GM19099 (cell line): ENCODE results near the gene EPHB2.

ENCODE experiments used
- POLR2A ChIP-seq: IDR thresholded peaks from 3 replicates; pipeline ENCODE4 v1.6.1; 2011; ENCODE audit warnings: low read depth; ENCODE audit not compliant: insufficient read length; ENCODE audit errors: extremely low read depth

The EPHB2 gene

DNA sequence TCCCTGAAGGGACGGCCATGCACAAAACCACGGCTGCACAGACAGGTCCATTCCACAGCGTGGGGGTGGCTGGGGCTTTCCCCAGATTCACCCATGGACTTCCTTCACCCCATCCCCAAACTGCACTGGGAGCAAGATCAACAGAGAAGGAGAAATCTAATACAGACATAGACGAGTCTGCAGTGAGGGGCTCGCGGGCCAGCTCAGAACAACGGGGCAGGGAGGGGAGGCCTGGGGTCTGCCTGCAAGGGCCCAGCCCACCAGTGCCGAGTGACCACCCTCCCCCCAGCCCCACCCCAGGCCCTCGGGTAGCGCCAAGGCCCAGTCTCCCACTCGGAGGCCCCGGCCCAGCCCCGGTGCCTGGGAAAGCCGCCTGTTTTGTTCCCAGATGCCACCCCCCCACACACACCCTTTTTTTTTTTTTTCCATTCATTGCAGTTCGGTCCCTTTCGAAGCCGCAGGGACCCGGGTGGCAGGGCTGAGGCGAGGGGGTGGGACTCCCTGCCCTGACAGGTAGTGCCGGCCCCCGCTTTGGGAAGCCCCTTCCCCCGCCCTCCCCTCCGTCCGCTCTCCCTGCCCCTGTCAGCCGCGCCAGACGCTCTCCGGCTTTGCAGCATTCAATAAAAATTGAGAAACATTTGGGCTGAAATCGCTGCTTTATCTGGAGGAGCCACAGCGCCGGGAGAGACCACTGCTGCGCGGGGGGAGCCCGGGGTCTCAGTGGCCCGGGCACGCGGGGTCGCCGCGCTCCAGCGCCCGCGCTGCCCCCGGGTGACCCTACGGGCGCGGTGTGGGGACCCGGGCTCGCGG lies 543 bp upstream of the EPHB2 start:
- no peak for TF ChIP-seq POLR2A

DNA sequence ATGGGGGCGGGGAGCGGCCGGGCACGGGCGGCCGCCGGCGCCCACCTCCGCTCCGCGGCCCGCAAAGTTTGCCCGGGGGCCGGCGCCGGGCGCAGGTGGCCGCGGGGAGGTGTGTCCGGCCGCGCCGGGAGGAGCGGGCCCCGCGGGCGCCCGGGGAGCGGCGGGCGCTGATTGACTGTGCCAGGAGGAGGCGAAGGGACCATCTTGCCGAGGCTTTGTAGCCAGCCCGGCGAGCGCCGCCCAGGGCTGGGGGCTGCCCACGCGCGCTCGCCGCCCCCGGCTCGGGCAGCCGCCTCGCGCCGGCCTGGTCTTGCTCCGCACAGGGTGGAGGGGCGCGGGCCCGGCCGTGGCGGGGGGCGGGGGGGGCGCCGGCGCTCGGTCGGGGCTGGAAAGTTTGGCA lies 432 bp downstream of the EPHB2 start:
- TF ChIP-seq POLR2A: no peak

DNA sequence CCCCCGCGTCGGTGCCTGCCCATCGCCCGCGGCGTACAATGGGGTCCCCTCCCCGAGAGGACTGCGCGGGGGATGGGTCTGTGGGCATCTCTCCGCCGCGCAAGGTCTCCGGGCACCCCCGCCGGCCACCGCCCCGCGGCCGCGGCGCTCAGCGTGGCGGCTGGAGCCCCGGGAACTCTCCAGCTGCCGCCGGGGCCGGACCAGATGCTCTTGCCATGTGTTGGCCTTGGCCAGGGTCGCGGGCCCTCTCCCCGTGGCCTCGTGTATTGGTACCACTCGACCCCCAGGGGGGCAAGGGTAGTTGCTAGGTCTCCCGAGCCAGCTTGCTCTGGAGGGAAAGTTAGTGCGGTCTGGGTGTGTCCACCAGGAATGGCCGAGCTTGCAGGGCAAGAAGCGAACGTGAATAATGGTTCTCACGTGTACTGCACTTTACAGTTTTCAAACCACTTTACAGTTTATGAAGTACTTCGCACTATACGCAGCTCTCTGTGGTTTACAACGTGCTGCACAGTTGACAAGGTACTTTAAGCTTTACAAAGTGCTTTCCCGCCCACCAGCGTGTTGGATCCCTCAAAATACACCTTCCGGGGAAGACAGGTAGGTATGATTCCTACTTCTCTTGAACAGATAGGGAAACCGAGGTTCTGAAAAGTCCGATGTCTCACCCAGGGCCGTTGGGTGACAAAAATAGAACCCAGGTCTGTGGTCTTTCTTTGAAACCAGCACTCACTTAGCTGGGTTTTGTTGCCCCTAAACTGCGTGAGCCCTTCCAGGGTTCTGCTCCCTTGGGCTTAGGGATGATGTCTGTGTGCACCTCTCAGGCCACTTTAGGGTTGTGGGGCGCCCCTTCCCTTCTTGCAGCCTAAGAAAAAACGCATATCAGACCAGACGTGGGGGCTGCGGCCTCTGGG lies 1.2 kb downstream of the EPHB2 start:
- no peak for TF ChIP-seq POLR2A

DNA sequence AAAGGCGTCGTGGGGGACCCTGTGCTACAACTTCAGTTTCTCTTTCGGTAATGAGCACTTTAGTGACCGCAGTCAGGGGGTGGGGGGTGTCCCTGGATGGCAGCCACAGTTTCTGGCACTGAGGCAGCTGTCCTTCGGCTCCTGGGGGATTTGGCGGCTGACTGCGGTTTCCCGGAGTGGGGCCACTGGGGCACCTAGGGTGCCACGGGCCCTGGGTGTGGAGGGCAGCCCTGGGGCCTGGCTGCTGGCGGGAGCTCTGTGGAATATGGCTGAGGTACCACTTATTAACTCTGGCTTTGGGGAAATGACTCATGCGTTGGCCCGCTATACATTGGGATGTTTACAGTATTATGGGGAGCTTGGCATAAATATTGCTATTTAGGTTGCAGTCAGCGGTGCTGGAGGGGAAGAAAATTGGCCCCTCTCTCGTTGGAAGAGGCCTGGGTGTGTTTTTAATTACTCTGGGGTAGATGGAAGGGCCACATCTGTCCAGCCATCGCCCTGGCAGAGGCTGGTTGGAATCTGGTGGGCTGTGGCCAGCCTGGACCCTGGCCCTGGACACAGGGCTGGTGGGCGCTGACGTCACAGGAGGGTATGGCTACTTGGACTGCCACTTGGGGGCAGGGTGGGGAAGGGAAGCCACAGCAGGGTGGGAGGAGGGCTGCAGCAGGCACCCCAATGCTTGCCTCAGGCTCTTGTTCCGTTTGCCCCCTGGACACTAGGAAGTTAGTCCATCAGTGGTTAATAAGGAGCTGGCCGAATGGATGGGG lies 2.0 kb downstream of the EPHB2 start:
- TF ChIP-seq POLR2A: no peak

DNA sequence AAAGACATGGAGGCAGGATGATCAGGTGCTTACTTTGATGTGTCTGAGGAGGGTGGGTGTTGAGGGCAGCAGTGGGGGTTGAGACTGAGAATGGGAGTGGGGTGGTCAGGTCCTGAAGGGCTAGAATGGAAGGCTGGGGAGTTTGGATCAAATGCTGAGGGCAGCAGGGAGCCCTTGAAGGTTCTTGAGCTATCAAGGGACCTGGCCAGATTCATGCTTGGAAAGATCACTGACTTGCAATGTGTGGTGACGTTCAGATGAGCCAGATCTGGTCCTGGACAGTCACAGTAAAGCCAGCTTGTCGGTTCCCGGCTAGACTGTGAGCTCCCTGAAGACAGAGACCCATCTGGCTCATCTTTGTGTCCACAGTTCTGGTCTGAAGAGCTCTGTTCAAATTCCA lies 3.8 kb downstream of the EPHB2 start:
- TF ChIP-seq POLR2A: no peak

DNA sequence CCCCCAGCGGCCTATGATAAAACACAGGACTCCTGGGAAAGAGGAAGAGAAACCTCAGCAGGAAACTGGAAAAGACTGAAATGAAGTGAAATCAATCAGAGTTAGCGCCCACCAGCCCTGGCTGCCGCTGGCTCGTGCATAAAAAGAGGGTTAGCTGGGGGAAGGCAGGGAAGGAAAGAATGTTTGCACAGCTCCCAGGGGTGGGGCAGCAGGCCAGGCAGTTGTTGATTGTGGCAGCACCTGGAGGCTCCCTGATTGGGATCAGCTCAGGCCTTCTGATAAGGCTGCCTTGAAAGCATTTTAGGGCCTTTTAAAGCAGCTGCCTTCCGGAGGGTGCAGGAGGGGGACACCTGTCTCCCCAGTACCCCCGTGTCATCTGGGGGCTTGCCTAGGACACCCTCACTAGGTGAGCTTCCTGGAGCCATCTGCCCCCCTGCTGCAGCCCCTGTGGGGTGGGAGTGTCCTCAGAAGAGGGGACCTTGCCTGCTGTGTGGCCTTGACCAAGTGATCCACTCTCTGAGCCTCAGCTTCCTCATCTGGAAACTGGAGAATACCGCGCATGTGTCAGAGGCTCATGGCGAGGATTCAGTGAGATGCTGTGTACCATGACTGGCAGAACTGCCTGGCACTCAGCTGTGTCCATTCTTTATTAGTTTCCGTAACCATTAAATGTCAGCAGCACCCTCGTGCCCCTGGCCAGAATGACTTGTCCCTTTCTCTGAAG lies 6.6 kb downstream of the EPHB2 start:
- no peak for TF ChIP-seq POLR2A

DNA sequence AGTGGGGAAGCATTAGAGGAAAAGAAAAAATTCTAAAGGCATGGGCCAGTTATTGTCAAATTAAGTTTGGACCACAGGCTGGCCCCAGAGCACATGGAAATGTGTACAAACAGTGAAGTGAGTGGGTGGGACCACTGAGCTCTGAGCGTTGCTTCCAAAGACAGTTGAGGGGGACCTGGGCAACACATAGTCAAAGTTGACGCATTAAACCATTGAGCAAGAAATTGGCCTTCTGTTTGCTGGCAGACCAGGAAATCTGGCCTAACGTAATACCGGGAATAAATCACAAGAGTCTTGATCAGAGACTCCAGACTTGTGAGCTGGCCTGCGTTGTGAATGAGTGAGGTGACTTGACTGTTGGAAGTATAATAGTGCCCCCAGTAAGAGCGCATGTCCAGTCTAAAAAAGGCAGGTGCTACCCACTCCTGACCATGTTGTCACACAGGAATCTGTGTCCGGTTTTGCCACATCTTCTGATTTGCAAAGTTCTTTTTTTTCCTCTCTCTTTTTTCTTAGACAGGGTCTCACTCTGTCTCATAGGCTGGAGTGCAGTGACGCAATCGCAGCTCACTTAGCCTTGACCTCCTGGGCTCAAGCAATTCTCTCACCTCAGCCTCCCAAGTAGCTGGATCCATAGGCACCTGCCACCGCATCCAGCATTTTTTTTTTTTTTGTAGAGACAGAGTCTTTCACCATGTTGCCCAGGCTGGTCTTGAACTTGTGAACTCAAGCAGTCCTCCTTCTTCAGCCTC lies 10.7 kb downstream of the EPHB2 start:
- TF ChIP-seq POLR2A: no peak

DNA sequence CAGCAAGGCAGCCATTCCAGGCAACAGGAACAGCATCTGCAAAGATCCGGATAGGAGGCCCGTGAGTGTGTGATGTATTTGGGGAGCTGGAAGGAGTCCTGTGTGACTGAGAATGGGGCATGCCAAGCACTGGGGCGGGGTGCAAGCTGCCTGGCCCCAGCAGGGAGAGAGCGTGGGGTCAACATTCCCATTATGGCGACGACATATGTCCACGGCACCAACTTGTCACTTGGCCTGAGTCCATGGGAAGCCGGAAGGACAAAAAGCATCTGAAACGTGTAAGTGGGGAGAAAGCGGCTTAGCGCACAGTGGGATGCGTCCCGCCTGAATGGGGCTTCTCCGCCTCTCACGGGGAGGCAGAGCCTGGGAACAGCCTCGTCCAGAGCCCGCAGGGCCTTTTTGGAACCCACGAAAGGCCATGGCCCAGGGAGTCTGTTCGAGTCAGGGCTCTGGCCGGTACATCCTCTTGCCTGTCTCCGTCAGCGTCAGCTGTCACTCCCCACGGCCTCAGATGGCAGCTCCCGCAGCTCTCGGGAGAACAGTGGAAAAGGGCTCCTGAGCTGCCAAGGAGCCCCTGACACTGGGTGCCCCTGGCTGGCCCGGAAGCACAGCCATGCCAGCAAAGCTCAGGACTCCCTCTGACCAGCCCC lies 12.4 kb downstream of the EPHB2 start:
- TF ChIP-seq POLR2A: no peak

DNA sequence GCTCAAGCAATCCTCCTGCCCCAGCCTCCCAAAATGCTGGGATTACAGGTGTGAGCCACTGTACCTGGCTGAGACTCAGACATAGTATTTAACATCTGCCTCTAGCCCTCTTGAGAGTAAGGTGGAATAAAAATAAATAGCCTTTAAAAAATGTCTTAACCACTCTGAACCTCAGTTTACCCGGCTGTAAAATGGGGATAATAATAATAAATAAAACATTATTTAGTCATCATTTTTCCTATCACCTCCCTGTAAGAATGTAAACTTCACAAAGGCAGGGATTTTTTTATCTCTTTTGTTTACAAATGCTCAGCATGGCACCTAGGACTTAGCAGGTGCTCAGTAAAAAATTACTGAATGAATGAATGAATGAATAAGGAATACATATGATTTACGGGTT lies 17.2 kb downstream of the EPHB2 start:
- no peak for TF ChIP-seq POLR2A

DNA sequence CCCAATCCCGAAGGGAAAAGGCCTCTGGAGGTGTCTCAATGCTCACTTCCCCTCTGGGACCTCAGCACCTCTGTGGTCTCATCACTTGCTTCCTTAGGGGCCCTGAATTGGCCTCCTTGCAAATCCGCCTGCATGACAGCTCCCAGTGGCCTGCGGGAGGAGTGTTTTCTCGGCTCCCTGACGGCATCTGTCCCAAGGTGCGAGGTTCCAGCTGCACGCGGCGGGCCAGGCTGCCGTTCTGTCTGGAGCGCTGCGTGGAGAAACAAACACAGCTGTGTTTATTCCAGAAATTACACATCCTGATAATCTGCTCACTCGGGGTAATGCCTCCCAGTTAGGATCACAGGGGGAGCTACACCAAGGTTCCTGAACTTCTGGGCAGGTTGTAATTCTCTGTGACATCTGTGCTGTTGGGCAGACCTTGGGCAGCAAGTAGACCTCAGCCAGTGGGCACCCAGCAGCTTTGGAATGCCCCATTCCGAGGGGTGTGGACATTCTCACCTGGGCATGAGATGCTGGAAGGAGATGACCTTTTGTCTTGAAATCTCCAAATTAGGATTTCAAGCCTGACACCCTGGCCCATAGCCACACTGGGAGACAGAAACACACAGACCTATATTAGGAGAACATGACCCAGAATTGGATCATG lies 18.2 kb downstream of the EPHB2 start:
- TF ChIP-seq POLR2A: no peak

DNA sequence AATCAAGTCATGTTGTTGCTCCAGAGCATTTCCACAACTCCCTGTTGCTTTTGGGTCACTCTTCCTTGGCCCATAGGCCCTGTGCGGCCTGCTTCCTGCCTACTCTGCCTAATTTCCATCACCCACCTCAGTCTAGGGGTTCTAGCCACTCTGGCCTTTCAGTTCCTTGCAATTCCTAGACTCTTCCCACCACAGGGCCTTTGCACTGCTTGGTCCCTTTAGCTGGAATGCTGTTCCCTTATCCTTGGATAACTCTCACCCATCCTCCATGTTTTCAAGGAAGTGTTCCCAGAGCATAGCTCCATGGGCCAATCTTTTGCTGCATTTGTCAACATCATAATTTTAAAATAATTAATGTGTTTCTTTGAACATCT lies 18.7 kb downstream of the EPHB2 start:
- TF ChIP-seq POLR2A: no peak

DNA sequence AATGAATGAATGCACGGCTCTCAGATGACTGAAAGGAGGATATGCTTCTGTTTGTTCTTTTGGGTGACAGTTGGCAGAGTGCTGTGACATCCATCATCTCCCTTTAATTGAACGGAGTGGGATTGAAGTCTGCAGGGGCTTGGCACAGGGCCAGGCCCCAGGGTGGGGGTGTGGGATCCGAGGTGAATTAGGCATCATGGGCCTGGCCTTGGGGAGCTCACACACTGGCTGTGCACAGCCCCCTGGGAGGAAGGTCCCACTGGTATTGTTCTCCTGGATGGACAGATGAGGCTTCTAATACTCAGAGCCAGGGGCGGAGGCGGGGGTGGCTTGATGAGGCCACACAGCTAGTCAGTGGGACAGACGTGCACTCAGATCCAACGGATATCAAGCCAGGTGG lies 19.3 kb downstream of the EPHB2 start:
- TF ChIP-seq POLR2A: no peak

DNA sequence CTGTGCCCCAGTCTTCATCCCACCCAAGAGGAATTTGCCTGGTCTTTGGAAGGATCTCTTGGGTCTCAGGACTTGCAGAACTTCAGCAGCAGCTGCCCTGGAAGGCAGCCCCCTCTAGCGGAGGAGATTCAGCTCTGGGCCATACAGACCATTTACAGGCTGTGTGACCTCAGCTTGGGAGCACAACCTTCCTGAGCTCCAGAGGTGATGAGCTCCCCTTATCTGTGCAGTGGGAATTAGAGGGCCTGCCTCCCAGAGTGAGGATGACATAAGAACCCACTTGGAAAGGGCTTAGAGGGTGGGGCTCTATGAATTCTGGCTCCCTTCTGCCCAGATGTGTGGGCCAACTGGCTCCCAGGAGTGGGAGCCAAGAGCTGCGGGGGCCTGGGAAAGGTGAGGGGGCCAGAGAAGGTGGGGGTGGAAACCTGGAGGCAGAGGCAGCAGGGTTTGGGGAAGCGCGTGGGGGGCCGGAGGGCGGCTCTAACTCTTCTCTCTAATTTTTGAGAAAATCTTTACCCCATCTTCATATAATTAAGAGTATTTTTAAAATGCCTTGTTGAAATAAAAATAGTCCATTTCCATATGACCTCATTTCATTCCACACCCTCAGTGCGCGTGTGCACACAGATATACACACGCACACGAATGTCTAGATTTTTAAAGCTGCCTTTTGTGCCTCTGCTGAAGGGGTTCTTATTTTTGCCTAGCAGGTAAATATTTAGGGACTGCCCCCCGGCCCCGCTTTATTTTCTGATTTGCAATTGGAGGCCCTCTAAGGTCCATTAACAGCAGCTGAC lies 21.5 kb downstream of the EPHB2 start:
- TF ChIP-seq POLR2A: no peak

DNA sequence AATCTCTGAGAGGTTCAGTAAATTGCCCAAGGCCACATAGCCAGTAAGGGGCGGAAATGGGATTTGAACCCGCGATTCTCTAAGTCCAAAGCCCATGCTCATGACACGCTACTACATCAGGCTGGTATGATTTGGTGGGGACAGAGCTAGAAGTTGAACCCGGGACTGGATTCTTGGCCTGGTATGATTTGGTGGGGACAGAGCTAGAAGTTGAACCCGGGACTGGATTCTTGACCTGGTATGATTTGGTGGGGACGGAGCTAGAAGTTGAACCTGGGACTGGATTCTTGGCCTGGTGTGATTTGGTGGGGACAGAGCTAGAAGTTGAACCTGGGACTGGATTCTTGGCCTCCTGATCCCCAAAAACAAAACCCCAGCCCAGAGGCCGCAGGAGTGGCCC lies 23.0 kb downstream of the EPHB2 start:
- no peak for TF ChIP-seq POLR2A
